Activated gamma-delta T cell (primary cell): ENCODE measurements around the gene LIN28B.
"Not testable (repeated sequence)": the region's sequence is repeated elsewhere in the genome, so short reads cannot be mapped to it uniquely, and the experiment has no call there.

Source experiments
- DNase-seq: peaks from one replicate; lab custom pipeline; 2025; lab: John Stamatoyannopoulos, UW

Gene LIN28B

DNA sequence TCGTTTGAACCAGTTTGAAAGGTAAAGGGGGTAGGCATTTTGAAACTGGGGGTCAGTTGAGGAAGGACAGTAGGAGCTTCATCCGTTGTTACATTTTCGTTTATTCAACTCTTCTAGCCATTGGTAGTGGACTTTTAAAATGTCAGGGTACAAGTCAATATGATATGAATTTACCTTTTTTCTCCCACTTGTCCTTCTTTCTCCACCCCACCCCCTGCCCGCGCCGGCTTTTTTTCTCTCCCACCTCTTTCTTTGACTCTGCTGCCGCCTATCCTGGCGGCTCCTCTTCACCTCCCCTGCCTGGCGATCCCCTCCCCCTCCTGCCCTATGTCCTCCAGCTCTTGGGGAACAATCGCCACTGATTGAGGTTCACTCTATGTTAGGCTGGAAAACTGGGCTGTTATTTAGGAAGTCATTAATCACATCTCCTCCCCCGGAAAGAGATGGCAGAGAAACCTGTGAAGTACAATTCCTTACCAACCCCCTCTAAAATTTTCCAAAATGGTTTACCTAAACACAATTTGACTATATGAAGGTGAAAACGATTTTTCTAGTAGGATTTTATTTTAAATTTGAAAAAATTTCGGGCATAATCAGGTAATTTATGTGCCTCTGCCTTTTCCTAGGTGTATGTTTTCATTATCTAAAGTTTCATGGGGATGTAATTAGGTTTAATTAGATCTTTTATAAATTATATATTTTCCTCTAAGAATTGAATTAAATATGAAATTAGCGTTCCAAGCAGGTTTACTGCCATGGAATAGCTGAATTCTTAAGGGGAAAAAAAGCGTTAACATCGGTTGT lies 778 bp upstream of the LIN28B start:
- DNase-seq, result no peak

DNA sequence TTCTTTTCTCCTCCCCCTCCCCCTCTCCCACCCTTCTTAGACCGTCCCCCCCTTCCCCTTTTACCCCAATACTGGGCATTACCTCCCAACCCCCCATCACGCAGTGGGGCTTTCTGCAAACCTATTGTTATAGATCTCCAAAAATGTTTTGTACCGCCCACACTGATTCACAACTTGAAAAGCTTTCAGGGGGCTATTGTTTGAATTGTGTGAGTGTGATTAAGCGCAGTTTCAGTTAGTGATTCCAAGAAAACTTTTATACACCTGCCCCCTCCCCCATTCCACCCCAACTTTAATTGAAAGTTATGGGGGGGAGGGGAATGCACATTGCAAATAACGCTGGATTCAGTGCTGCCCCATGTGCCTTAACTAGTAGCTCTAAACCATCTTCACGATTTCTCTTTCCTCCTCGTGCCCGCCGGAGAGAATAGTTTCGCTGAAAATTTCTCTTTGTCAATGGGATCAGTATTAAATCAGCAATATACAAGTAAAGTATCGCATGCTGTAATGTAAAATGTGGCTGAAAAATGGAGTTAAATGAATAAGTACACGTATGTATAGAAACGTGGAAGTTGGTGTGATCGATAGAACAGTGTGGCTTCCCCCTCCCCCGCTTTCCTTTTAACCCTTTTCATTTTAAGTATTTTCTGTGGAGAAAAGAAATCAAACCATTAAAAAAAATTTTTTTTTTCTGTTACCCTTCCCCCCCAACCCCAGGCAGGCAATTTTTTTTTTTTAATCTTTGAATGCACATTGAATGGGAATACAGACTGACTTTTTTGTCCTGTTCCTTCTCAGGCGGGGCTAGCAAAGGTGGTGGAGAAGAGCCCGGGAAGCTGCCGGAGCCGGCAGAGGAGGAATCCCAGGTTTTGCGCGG lies 632 bp downstream of the LIN28B start:
- no peak for DNase-seq

DNA sequence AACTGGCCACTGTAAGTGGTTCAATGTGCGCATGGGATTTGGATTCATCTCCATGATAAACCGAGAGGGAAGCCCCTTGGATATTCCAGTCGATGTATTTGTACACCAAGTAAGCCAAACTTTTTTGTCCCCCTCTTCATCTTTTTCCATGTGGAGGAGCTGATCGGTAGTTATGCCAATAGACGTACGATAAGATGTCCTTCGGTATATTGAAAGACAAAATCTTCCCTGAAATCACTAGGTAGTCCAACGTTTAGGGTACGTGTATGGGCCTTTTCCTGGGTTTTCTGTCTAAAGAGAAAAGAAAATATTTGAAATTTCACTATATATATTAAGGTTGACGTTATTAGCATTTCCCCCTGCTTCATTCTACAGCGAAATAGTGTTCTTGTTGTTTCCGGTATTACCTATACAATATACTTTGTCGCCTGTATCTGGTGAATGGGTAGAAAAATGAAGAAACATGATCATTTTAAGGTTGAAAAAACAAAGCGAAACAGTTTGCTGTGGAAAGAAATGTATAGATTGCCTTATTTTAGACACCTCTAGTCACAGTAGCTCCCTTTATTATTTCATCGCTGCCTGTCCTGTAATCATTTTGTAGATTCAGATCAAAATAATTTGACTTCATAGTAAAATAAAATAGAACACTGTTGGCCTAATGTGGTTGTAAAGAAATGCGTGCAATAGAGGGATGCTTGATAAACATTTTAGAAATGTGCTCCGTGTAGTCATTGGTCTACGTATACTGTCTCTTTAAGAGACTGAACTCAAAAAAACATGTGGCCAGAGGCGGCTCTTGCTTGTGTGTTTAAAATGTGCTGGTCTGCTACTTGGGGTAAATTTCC lies 1.5 kb downstream of the LIN28B start:
- no peak for DNase-seq

DNA sequence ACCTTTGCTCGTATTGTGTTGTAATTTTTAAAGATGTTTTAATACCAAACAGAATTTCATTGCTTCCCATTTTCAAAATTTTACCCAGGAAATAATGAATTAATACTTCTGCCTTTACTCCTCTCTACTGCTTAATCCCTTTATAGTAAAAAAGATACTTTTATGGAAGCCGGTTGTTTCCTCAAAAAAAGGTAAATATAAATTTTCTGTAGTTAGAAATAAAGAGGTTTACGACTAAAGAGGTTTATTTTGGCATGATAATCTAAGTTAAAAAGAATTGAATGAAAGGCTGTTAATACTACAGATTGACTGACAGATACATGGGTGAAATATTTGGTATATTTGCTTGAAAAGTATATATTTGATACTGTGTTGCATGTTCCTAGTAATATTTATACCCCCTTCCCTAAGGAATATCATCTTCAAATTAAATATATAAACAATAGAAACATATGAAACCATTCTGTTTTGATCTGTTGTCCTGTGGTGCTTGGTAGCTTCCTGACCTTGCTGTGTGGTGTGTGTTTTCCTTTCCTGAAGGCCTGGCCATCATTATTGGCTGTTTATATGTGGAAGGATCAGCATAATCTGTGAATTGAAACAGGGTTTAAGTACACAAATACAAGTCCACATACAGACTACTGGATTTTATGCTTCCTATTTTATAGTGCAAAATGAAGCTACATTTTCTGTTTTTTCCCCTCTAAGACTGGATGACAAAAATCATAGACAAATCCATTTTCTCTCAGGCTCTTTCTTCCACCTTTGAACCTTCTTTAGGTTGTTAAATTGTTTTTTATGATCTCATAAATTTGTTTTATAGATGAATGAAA lies 2.3 kb downstream of the LIN28B start:
- DNase-seq, result no peak

DNA sequence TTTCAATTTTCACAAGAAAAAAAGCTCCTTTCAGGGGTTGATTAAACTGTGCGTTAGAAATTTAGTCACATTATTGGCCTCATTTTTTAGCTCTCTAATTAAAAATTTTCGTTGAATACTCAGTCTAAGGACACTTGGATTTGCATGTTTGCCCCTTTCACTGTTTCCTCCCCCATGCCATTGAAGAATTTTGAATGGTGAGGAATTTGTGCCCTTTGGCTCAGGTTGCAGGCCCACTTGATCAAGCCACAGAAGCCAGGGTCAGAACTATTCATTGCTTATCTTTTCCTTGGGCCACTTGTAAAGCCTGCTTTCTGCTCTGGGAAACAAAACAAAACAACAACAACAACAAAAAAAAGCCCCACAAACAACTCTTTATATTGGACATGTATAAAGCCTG lies 12.2 kb downstream of the LIN28B start:
- DNase-seq, result no peak

DNA sequence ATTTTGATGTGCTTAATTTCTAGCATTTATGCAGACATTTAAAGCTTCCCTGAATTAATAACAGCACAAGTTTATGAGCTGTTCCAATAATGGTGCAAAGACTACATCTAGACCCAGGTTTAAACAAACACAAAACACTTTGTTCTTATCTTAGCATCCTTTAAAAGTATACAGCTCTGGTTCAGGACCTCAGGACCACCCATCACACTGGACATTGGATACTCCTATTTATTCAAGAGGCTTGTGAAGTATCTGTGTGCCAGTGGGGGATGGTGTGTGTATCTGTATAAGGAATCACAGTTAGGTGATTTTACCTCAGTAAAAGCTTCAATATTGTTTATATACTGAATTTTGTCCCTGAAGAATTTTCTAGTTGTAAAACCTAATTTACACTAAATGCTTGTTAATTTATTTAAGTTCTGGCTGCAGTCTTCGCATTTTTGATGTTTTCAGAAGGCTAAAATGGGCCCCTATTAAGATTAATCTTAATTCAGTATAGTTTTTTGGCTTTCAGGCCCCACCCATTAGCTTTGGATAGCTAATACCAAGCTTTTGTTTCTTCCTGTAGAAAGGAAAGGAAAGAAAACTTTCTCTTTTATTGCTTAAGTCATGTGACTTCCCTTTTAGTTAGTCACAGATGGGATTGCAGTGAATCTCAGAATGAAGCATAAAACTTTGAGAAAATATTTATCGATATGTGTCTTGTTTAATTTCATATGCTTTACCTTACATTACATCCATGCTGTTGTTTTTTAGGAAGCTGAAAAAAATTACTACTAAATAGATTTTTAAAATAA lies 13.1 kb downstream of the LIN28B start:
- DNase-seq, result no peak

DNA sequence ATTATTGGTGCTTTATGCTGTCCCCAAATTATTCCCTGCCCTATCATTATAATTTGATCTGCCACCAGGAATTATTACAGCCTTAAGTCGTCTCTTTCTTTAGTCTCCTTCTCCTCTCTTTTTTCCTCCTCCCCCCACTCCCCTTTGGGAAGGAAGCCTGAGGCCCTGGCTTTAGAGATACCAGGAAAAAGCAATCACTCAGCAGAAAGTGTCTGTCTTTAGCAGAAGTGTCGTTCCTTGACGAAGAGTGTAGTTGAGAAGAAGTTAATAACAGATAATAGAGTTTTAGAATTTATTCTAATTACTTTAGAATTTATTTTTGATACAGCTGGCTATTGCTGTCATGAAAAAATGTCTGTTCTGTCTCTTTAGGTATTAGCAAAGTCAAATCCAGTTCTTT lies 16.5 kb downstream of the LIN28B start:
- DNase-seq, result no peak

DNA sequence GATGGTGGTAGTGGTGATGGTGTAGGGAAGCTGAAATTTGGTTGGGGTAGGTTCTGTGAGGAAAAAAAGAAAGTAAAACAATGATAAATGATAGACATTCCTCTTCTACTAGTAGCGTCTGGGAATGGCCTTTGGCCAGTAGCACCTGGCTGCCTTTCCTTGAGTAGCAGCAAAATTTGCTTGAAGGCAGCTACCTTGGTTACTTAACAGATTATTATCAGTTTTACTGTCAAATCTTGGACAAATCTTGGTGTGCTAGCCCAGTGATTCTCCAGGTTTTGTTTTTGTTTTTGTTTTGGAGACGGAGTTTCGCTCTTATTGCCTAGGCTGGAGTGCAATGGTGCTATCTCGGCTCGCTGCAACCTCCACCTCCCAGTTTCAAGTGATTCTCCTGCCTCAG lies 26.4 kb downstream of the LIN28B start:
- no peak for DNase-seq

DNA sequence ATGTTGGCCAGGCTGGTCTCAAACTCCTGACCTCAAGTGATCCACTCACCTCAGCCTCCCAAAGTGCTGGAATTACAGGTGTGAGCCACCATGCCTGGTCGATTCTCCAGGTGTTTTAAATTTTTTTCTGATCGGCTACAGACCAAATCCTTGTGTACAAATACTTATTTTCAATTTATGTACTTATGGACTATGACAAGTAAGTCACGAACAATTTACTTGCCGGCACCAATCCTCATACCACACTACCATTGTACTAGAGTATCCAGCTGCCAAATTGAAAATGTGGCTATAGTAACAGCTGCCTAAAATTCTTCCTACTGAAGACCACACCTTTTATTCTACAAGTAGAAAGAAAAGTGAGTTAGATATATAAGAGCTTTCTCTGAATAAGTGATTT lies 26.9 kb downstream of the LIN28B start:
- DNase-seq, result no peak

DNA sequence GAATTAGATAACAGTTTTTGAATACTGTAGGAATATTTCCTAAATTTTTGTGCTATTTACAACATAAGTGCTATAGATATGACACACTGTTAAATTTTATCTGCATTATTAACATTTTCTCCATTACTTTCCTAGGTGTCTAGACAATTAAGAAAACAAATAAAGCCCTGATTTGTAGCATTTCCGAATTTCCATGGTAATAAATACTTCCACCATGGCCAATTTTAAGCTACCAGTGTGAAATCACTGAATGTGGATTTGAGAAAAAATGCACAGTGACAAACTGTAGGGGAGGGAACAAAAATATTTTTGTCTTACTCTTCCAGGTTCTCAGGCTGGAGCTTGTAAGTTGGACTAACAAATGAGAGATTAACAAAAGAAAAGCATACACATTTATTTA lies 27.9 kb downstream of the LIN28B start:
- no peak for DNase-seq

DNA sequence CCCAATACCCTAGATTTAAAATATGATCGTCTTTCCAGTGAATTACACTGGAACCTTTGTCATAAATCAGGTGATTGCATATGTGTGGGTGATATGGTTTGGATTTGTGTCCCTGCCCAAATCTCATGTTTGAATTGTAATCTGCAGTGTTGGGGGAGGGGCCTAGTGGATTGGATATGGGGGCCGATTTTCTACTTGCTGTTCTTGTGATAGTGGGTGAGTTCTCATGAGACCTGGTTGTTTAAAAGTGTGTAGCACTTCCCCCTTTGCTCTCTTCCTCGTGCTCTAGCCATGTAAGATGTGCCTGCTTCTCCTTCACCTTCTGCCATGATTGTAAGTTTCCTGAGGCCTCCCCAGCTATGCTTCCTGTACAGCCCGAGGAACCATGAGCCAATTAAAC lies 29.0 kb downstream of the LIN28B start:
- DNase-seq, result not testable (repeated sequence)

DNA sequence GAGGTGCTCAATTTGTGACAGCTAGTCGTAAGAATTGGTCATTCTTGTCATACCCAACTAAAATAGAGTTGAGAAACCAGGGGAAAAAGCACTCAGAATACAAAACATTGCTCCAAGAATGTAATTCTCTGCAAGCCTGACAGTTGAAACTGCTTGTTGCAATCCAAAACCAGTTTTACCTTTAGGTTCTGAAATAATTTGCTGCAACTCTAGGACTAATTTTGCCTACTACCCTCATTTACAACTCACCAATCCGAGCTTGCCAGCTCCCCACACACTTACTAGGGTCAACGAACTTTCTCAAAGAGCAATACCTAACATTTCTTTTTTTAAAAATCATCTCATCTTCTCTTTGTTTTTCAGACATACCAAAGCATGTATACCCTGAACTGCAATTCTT lies 29.7 kb downstream of the LIN28B start:
- DNase-seq, result no peak

DNA sequence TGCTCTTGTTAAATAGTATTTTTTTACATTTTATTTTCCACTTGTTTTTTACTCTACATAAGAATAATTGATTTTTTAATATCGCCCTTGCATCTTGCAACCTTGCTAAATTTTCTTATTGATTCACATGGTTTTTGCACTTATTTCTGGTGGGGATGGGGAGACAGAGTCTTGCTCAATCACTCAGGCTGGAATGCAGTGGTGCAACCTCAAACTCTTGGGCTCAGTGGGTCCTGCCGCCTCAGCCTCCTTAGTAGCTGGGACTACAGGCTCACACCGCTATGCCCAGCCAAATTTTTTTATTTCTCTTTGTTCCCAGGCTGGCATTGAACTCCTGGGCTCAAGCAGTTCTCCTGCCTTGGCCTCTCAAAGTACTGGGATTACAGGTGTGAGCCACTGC lies 30.3 kb downstream of the LIN28B start:
- no peak for DNase-seq

DNA sequence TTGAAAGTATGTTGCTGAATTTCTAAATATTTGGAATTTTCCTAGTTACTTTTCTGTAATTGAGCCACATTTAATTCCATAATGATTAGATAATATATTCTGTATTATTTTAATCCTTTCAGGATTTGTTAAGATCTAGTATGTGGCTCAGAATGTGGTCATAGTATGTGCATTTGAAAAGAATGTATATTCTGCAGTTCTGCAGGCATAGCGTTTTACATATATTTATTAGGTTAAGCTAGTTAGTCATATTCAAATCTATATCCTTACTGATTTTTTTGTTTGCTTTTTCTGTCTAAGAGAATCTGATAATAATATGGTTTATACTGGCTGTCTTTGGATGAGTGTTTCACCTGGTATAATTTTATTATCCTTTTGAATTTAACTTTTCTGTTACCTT lies 33.2 kb downstream of the LIN28B start:
- DNase-seq, result no peak

DNA sequence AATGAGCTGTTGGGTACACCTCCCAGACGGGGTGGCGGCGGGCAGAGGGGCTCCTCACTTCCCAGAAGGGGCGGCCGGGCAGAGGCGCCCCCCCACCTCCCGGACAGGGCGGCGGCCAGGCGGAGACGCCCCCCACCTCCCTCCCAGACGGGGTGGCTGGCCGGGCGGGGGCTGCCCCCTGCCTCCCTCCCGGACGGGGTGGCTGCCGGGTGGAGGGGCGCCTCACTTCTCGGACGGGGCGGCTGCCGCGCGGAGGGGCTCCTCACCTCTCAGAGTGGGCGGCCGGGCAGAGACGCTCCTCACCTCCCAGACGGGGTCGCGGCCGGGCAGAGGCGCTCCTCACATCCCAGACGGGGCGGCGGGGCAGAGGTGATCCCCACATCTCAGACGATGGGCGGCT lies 34.2 kb downstream of the LIN28B start:
- DNase-seq, result peak; percentile 8

DNA sequence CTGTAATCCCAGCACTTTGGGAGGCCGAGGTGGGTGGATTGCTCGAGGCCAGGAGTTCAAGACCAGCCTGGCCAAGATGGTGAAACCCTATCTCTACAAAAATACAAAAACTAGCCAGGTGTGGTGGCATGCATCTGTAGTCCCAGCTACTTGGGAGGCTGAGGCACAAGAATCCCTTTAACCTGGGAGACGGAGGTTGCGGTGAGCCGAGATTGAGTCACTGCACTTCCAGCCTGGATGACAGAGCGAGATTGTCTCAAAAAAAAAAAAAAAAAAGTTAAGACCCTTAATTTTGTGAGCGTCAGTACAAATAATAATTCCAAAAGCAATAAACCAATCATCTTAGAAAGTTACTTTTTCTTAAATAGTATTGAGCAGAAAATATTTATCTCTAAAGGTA lies 36.7 kb downstream of the LIN28B start:
- not testable (repeated sequence) for DNase-seq

DNA sequence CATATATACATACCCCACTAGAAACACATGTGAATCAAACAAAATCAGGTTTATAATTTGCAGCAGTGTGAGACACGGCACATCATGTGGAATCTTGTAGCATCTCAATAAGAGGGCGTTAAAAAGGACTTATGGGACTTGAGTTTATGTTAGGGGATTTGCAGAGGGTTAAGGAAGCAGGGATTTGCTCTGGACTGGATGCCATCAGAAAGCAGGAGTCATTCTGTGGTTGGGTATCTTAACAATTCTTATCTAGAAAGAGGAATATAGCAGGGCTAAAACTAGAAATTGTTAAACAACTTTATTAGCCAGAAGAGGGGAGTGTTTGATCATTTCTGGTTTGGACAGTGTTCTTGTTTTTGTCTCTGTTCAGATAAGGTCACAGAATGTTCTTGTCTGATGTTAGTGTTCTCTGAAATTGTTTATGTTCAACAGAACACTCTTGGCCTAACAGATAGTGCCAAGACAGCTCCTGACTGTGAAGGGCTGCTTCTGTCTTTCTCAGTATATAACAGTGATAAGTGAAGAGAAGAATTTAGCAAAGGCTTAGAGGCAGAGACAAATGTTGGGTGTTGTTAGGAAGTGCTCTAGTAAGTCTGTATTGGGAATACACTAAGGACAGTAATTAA lies 39.2 kb downstream of the LIN28B start:
- DNase-seq, result no peak

DNA sequence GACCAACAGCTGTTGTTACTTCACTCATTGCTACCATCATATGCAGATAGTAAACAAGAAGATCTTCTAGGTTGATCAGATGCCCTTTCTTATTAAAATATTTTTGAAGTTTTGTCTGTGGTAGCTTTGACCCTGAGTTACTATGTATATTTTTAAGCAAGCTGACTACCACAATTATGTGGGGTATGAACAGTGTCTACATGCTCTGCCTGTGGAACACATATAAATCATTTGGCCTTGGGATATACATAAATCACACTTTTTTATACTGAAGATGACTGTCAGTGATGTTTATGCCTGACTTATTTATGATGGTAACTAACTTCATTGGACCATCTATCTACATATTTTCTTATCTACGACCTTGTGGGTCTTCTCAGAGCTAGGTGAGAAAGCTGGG lies 44.2 kb downstream of the LIN28B start:
- DNase-seq, result no peak

DNA sequence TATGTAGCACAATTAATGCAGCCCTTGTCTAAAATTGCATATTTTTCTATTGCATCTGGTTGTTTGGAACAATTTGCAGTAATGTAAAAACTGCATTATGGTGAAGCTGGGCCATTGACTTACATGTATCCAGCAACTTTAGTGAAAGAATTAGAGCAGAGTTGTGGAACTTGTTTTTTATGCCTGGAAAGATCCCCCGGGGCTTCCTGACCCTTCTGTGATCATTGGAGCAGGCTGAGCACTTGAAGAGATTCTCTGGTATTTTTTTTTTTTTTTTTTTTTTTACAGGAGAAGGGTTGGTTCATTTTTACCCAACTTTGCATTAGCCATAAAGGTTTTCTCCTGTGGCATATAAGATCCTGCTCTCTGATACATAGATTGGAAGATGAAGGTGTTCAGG lies 45.0 kb downstream of the LIN28B start:
- no peak for DNase-seq

DNA sequence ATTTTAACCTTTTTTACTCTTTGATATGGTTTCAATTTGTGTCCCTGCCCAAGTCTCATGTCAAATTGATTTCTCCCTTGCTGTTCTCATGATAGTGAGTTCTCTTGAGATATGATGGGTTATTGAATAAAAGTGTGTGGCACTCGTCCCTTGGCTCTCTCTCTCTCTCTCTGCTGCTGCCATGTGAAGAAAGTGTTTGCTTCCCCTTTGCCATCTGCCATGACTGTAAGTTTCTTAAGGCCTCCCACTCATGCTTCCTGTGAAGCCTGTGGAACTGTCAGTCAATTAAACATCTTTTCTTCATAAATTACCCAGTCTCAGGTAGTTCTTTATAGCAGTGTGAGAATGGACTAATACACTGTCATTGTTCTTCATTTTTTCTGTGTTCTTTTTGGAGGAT lies 48.5 kb downstream of the LIN28B start:
- no peak for DNase-seq
